Measurements from ENCODE around the gene ANKRD45.
"Not testable (repeated sequence)": the region's sequence is repeated elsewhere in the genome, so short reads cannot be mapped to it uniquely, and the experiment has no call there.

The ANKRD45 gene

DNA sequence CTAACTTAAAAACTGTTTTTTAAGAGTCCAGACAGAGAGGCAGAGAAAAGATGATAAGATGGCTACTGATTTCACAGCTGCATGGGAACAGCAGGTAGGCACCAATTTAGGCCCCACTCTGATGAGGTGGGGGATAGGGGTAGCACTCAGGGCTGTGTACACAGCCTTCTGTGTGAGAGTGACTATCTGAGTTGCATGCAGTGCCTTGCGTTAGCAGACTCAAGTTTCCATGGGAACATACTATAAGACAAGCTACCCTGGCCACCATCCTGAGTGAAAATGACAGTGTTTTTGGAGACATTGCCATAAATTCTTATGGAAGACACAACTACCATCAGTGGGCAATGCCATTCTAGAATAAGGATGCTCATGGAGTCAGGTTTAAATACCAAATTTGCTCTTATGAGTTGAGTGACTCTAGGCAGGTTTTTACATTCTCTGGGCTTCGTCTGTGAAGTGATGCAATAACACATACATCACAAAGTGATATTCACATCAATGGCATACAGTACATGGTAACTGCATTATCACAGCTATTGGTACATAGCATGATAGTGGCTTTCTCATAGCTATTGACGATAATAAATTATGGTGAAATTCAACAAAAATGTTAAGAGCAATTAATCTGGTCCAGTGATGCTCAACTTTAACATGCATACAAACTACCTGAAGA is 97.3 kb downstream of the ANKRD45 start:
- DNase-seq (ENCODE audit: low spot score) = no peak

DNA sequence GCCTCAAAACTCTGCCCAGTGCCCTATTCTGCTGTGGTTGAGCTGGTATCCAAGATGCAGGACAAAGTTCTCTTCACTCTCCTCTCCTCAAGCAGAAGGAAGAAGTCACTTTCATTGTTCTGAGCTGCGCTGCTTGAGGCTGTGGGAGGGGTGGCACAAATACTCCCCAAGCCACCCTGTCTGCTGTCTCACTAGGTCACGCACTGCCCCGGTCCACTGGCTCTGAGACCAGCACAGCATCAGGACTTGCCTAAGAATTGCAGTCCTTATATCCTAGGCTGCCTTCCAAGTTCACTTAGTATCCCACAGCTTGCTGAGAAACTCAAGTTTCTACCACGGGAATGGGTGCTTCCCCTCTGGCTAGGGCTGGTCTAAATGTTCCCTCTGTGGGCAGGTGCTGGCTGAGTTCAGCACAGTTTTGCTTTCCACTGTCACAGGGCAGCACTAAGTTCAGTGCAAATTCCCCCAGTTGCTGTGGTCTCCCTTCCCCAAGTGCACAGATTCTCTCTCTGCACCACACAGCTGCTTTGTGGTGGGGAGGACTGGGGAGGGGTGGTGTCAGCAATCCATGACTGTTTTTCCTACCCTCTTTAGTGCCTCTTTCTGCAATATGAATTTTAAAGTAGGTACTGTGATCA is 99.2 kb downstream of the ANKRD45 start:
- DNase-seq (ENCODE audit: low spot score) = no peak

DNA sequence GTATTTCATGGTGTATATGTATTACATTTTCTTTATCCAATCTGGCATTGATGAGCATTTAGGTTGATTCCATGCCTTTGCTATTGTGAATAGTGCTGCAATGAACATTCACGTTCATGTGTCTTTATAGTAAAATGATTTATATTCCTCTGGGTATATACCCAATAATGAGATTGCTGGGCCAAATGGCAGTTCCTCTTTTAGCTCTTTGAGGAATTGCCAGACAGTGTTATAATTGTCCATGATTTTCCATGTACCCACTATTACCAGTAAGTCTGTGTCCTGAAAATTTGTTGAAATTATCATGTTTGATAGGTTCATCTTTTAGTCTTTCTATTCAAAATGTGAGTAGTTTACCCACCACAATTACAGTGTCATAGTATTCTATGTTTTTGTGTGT is 101.2 kb downstream of the ANKRD45 start:
- DNase-seq (ENCODE audit: low spot score) = no peak

DNA sequence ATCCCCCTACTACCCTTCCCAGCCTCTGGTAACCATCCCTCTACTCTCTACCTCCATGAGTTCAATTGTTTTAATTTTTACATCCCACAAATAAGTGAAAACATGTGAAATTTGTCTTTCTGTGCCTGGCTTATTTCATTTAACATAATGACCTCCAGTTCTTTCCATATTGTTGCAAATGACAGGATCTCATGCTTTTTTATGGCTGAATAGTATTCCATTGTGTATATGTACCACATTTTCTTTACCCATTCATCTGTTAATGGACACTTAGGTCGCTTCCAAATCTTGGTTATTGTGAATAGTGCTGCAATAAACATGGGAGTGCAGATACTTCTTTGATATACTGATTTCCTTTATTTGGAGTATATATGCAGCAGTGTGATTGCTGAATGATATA is 105.8 kb downstream of the ANKRD45 start:
- DNase-seq (ENCODE audit: low spot score) = not testable (repeated sequence)

DNA sequence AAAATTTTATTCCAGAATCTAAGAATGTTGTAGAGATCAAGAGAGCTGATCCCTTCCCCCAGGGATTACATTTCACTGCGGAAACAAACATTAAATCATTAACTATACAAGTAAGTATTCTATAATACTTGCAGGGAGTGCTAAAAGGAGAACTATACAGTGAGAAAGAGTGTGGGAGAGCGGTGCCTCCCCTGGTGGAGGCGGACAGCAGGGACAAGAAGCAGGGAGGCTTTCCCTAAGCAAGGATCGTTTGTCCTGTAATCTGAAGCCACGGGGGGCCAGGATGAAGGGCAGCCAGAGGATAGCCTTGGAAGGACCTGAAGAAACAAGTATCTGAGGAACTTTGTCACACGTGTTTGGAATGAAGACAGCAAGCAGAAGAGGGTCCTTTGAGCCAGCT is 106.8 kb downstream of the ANKRD45 start:
- no peak for DNase-seq (ENCODE audit: low spot score)

DNA sequence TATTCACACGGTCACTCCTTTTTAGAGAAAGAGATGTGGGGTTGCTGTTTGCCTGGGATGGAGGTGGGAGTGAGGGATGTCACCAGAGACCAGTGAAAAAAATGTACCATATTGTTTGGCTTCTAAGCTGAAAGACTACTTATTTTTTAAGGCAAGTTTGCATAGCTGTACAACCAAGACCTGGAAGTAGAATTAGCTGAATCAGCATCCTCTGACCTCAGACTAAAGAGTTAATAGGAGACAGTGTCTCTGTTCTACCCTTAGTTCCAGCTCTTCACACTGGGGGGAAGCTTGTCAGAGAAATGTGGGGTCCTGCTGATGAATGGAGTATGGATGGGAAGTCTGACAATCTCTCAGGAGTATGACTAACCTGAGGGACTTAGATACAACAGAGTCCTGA is 108.4 kb downstream of the ANKRD45 start:
- DNase-seq (ENCODE audit: low spot score) = no peak

DNA sequence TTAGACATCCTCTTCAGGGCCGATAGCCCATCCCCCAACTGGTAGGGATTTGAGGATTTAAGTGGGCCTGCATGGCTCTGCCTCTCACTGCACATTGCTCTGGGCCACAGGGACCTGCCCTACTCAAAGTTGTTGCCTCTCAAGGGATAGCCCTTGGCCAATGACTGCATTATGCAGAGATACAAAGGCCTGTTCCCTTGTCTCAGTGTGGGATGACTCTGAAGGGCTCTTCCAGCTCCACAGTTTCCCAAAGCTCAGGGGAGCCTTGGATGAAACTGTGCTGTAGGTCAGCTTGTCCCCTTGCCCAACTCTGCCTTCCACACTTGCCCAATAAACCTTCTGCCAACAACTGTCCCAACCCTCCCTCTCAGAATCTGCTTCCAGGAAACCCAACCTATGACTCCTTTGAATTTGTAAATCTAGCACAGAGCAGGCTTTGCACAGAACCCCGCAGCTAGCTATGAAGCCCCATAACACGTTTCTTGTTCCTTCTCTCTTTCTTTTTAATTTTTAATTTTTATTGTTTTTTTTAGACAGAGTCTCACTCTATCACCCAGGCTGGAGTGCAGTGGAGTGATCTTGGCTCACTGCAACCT is 109.3 kb downstream of the ANKRD45 start:
- no peak for DNase-seq (ENCODE audit: low spot score)
